H9 (cell line): ENCODE data around the gene SLC36A3. TPM values are rescaled to one million over a fixed set of nuclear protein-coding genes. Genes with fewer than 3 reads are reported as not detected.

Experiments used
- DNase-seq: peaks from one replicate; pipeline ENCODE4 v3.0.0-alpha.2; 2017
- H2AFZ ChIP-seq: one replicate; pipeline ENCODE4 v1.6.1; 2013; ENCODE audit warnings: mild to moderate bottlenecking, low read length, control low read depth, moderate library complexity
- H2AK5ac ChIP-seq: 2 replicates; pipeline ENCODE4 v1.6.1; 2013; ENCODE audit warnings: low read length, control low read depth, mixed read lengths; ENCODE audit not compliant: insufficient read length
- H2BK120ac ChIP-seq: one replicate; pipeline ENCODE4 v1.6.1; 2013; ENCODE audit warnings: low read depth, mild to moderate bottlenecking, low read length, control low read depth, inconsistent platforms; ENCODE audit not compliant: poor library complexity, severe bottlenecking
- H2BK12ac ChIP-seq: 2 replicates; pipeline ENCODE4 v1.6.1; 2013; ENCODE audit warnings: low read length, control low read depth, mixed read lengths, low read depth; ENCODE audit not compliant: insufficient read length
- H2BK15ac ChIP-seq: 2 replicates; pipeline ENCODE4 v1.6.1; 2013; ENCODE audit warnings: low read depth, low read length, control low read depth
- H2BK20ac ChIP-seq: one replicate; pipeline ENCODE4 v1.6.1; 2013; ENCODE audit warnings: low read depth, mild to moderate bottlenecking, low read length, control low read depth, inconsistent platforms; ENCODE audit not compliant: poor library complexity, severe bottlenecking
- H2BK5ac ChIP-seq: 2 replicates; pipeline ENCODE4 v1.6.1; 2013; ENCODE audit warnings: low read length, control low read depth, mixed read lengths; ENCODE audit not compliant: insufficient read length
- H3K14ac ChIP-seq: 2 replicates; pipeline ENCODE4 v1.6.1; 2013; ENCODE audit warnings: low read length, control low read depth; ENCODE audit not compliant: insufficient read depth
- H3K18ac ChIP-seq: 2 replicates; pipeline ENCODE4 v1.6.1; 2013; ENCODE audit warnings: low read depth, mild to moderate bottlenecking, mixed read lengths, low read length, control low read depth; ENCODE audit not compliant: insufficient read length
- H3K23ac ChIP-seq: 2 replicates; pipeline ENCODE4 v1.6.1; 2013; ENCODE audit warnings: low read length, control low read depth, mixed read lengths, low read depth; ENCODE audit not compliant: insufficient read length
- H3K23me2 ChIP-seq: 2 replicates; pipeline ENCODE4 v1.6.1; 2013; ENCODE audit warnings: low read depth, mild to moderate bottlenecking, mixed read lengths, low read length, control low read depth; ENCODE audit not compliant: insufficient read length, poor library complexity, severe bottlenecking
- H3K27ac ChIP-seq: 2 replicates; pipeline ENCODE4 v1.5.1; 2013; ENCODE audit warnings: low read length, control low read depth, mixed read lengths, low read depth; ENCODE audit not compliant: insufficient read length
- H3K27me3 ChIP-seq: 2 replicates; pipeline ENCODE4 v1.6.1; 2013; ENCODE audit warnings: low read length, control low read depth, inconsistent platforms; ENCODE audit not compliant: insufficient read depth
- H3K4ac ChIP-seq: 2 replicates; pipeline ENCODE4 v1.6.1; 2013; ENCODE audit warnings: low read depth, mild to moderate bottlenecking, control low read depth, inconsistent platforms, low read length, moderate library complexity
- H3K4me1 ChIP-seq: 2 replicates; pipeline ENCODE4 v1.6.1; 2013; ENCODE audit warnings: low read length, control low read depth, inconsistent platforms; ENCODE audit not compliant: insufficient read depth
- H3K4me2 ChIP-seq: 2 replicates; pipeline ENCODE4 v1.6.1; 2013; ENCODE audit warnings: low read length, control low read depth, mixed read lengths; ENCODE audit not compliant: insufficient read length, insufficient read depth
- H3K56ac ChIP-seq: 2 replicates; pipeline ENCODE4 v1.6.1; 2013; ENCODE audit warnings: low read depth, mild to moderate bottlenecking, mixed read lengths, low read length, control low read depth; ENCODE audit not compliant: insufficient read length
- H3K79me1 ChIP-seq: 2 replicates; pipeline ENCODE4 v1.6.1; 2013; ENCODE audit warnings: low read depth, mild to moderate bottlenecking, moderate library complexity, low read length, control low read depth, inconsistent platforms; ENCODE audit not compliant: insufficient read depth, poor library complexity, severe bottlenecking
- H3K79me2 ChIP-seq: 2 replicates; pipeline ENCODE4 v1.6.1; 2013; ENCODE audit warnings: low read length, control low read depth, inconsistent platforms; ENCODE audit not compliant: insufficient read depth
- H3K9ac ChIP-seq: 2 replicates; pipeline ENCODE4 v1.6.1; 2013; ENCODE audit warnings: low read length, control low read depth, mixed read lengths; ENCODE audit not compliant: insufficient read length; ENCODE audit errors: extremely low read depth
- H3K9me3 ChIP-seq: one replicate; pipeline ENCODE4 v1.6.1; 2013; ENCODE audit warnings: low read depth, low read length, inconsistent platforms; ENCODE audit not compliant: control insufficient read depth
- H3T11ph ChIP-seq: one replicate; pipeline ENCODE4 v1.6.1; 2013; ENCODE audit warnings: mild to moderate bottlenecking, low read length, control low read depth, inconsistent platforms
- H4K20me1 ChIP-seq: one replicate; pipeline ENCODE4 v1.6.1; 2013; ENCODE audit not compliant: control insufficient read depth, insufficient read length, insufficient read depth
- H4K5ac ChIP-seq: 2 replicates; pipeline ENCODE4 v1.6.1; 2013; ENCODE audit warnings: low read depth, mild to moderate bottlenecking, mixed read lengths, low read length, control low read depth; ENCODE audit not compliant: insufficient read length
- H4K8ac ChIP-seq: replicated peaks from 2 replicates; pipeline ENCODE4 v1.6.1; 2013; ENCODE audit warnings: low read length, control low read depth, mixed read lengths, low read depth; ENCODE audit not compliant: insufficient read length
- H4K91ac ChIP-seq: 2 replicates; pipeline ENCODE4 v1.6.1; 2013; ENCODE audit warnings: low read depth, mild to moderate bottlenecking, moderate library complexity, mixed read lengths, low read length, control low read depth; ENCODE audit not compliant: insufficient read length
- H3K27ac Mint-ChIP-seq, 3 experiments: 2 replicates in 2 of 3; 3 replicates in 1 of 3; pipeline ENCODE4 v1.8.0; 2020 to 2021; ENCODE audit warnings: mixed read lengths in 3 of 3, mild to moderate bottlenecking in 1 of 3, moderate library complexity in 1 of 3
- H3K27me3 Mint-ChIP-seq: 2 replicates; pipeline ENCODE4 v1.8.0; 2021; ENCODE audit warnings: low read depth, mild to moderate bottlenecking, moderate library complexity, mixed read lengths
- H3K36me3 Mint-ChIP-seq, 3 experiments: 2 replicates in 2 of 3; 3 replicates in 1 of 3; pipeline ENCODE4 v1.8.0; 2020 to 2021; ENCODE audit warnings: low read depth in 3 of 3, mixed read lengths in 3 of 3; ENCODE audit not compliant: insufficient read depth in 1 of 3
- H3K4me1 Mint-ChIP-seq, 2 experiments: 2 replicates each; pipeline ENCODE4 v1.8.0; 2020; ENCODE audit warnings: mixed read lengths in 2 of 2
- H3K4me3 Mint-ChIP-seq, 2 experiments: 2 replicates in 1 of 2; 3 replicates in 1 of 2; pipeline ENCODE4 v1.8.0; 2020 to 2021; ENCODE audit warnings: mild to moderate bottlenecking in 2 of 2, mixed read lengths in 2 of 2, moderate library complexity in 1 of 2
- H3K9me3 Mint-ChIP-seq, 2 experiments: 2 replicates in 1 of 2; 3 replicates in 1 of 2; pipeline ENCODE4 v1.8.0; 2020; ENCODE audit warnings: mild to moderate bottlenecking in 2 of 2, mixed read lengths in 2 of 2, moderate library complexity in 1 of 2
- WGBS: extraction: QIAGEN DNeasy Blood & Tissue Kit; methylation state at CpG from one replicate; pipeline ENCODE4 v1.1.7; 2013; ENCODE audit warnings: missing lambda C conversion rate, low lambda C conversion rate, mixed read lengths; ENCODE audit not compliant: insufficient read length; ENCODE audit errors: extremely low coverage; 5-methylcytosine and 5-hydroxymethylcytosine counted together
- total RNA-seq: library from RNA; stranded (reverse); gene quantifications from 2 replicates; pipeline ENCODE4 v1.2.1, GENCODE V29; 2021
- TF ChIP-seq, protein P1 (sequence below): fragments of 200-600 bp; sonication (generic); conservative IDR thresholded peaks from 3 replicates; pipeline ENCODE4 v1.8.0; 2021; ENCODE audit warnings: antibody characterized with exemption, mild to moderate bottlenecking

The SLC36A3 gene
- total RNA-seq, 1 experiment from 2014 or later, result not detected

DNA sequence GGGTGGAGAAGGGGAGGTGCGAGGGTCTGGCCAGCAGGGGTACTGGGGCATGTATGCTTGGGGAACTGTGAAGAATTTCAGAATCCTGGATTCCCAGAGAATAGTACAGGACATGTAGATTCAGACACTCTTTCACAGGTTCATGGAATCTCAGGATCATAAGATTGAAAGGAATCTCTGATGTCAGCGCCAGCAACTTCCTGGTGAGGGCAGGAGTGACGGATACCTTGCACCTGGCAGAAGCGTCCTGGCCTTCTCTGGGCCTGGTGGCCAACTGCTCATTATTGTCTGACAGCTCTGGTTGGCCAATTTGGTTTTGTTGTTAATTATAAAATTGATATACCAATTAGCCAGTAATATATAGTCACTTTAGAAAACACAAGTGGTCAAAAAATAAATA is 43.6 kb downstream of the SLC36A3 start:
- Histone ChIP-seq H4K91ac (no peak overlapping the region), H3K4me2 (no peak overlapping the region), H3T11ph (no peak overlapping the region), H3K27me3 (no peaks in the 10 kb centered on the region), H2AFZ (no peak overlapping the region), H4K5ac (no peak overlapping the region), H3K23ac (no peak overlapping the region), H3K23me2 (no peaks in the 10 kb centered on the region), H2BK5ac (no peak overlapping the region), H4K8ac (no peak overlapping the region), H2BK20ac (no peak overlapping the region), H2BK12ac (no peak overlapping the region), H3K4me1 (peaks cover 3% of the 10 kb centered on the region; the same call in 1 of the 2 replicates), H3K4ac (no peak overlapping the region), H3K56ac (no peak overlapping the region), H3K18ac (no peak overlapping the region), H2BK15ac (no peak overlapping the region), H3K79me2 (no peaks in the 10 kb centered on the region; the same call in 1 of the 2 replicates), H3K9ac (no peak overlapping the region), H4K20me1 (no peaks in the 10 kb centered on the region), H2AK5ac (no peak overlapping the region), H3K14ac (no peak overlapping the region), H3K9me3 (no peaks in the 10 kb centered on the region), H3K27ac (no peak overlapping the region), H2BK120ac (no peak overlapping the region), H3K79me1 (no peaks in the 10 kb centered on the region)
- peaks cover 0 to 4% (median 1%) of the 10 kb centered on the region in 3 experiments; a peak in 3 of 7 replicates for H3K36me3 Mint-ChIP-seq
- H3K4me3 Mint-ChIP-seq, result no peak overlapping the region
- H3K4me1 Mint-ChIP-seq, result peaks cover 15 to 19% of the 10 kb centered on the region in 2 experiments
- TF ChIP-seq, protein P1, sequence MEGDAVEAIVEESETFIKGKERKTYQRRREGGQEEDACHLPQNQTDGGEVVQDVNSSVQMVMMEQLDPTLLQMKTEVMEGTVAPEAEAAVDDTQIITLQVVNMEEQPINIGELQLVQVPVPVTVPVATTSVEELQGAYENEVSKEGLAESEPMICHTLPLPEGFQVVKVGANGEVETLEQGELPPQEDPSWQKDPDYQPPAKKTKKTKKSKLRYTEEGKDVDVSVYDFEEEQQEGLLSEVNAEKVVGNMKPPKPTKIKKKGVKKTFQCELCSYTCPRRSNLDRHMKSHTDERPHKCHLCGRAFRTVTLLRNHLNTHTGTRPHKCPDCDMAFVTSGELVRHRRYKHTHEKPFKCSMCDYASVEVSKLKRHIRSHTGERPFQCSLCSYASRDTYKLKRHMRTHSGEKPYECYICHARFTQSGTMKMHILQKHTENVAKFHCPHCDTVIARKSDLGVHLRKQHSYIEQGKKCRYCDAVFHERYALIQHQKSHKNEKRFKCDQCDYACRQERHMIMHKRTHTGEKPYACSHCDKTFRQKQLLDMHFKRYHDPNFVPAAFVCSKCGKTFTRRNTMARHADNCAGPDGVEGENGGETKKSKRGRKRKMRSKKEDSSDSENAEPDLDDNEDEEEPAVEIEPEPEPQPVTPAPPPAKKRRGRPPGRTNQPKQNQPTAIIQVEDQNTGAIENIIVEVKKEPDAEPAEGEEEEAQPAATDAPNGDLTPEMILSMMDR, result no peak
- WGBS, result no CpG with 5 or more reads among the region's 4 CpGs
- DNase-seq, result no peak
- no peaks in the 10 kb centered on the region for H3K27me3 Mint-ChIP-seq
- no peaks in the 10 kb centered on the region for H3K9me3 Mint-ChIP-seq
- H3K27ac Mint-ChIP-seq, result peak overlapping the region in 1 of 3 experiments; percentile 39; a peak in 1 of 7 replicates
